HCT116 (cell line): ENCODE results near the gene DCDC2. TPM values are rescaled to one million over a fixed set of nuclear protein-coding genes. Genes with fewer than 3 reads are reported as not detected.

Experiments used
- ATAC-seq: fragments of 200-7000 bp; cut with Tn5 transposase; 2 replicates; pipeline ENCODE4 v1.9.1; 2020; ENCODE audit warnings: mild to moderate bottlenecking, moderate library complexity
- BruUV-seq: library from RNA; stranded (reverse); fragments of 400-500 nt; replicated peaks from 2 replicates; lab custom pipeline; 2021; lab: Mats Ljungman, UMichigan
- CTCF ChIA-PET: fragments of 300-600 bp; sonication (Branson Sonifier 250); formaldehyde crosslinking; loops from one replicate; lab custom pipeline; 2021; ENCODE audit warnings: antibody characterized with exemption; lab: Charles Lee
- POLR2A ChIA-PET: fragments of 300-600, 350-600 bp; sonication (Branson Sonifier 250); formaldehyde crosslinking; loops from one replicate; lab custom pipeline; 2021; ENCODE audit warnings: antibody characterized with exemption; lab: Charles Lee
- RAD21 ChIA-PET, 2 experiments: fragments of 300-600 bp; sonication (Branson Sonifier 250); formaldehyde crosslinking; loops; one replicate each; lab custom pipeline; 2023; ENCODE audit warnings: low total read pairs in 2 of 2; ENCODE audit not compliant: uncharacterized antibody in 2 of 2, unreplicated experiment in 2 of 2, low non-redundant PET in 1 of 2; lab: Charles Lee
- DNase-seq: peaks from one replicate; pipeline ENCODE4 v3.0.0-alpha.2; 2010; ENCODE audit warnings: low read depth, low spot score
- H2AFZ ChIP-seq: fragments of 200-600 bp; shearing (Covaris generic), sonication (generic); 2 replicates; pipeline ENCODE4 v1.6.1; 2017; ENCODE audit warnings: low read depth, mixed run types, mixed read lengths, antibody characterized with exemption, low read length; ENCODE audit not compliant: poor library complexity, severe bottlenecking
- H3K27ac ChIP-seq: 2 replicates; pipeline ENCODE4 v1.5.1; 2012; ENCODE audit warnings: low read depth, low read length
- H3K27me3 ChIP-seq: fragments of 200-600 bp; sonication (generic); 2 replicates; pipeline ENCODE4 v1.6.1; 2016; ENCODE audit warnings: mixed run types, low read length, mixed read lengths; ENCODE audit not compliant: insufficient read depth
- H3K36me3 ChIP-seq, 2 experiments: fragments of 200-500 bp in 1 of 2; fragments of 200-600 bp in 1 of 2; sonication (Bioruptor generic) in 1 of 2; sonication (generic) in 1 of 2; 2 replicates each; pipeline versions ENCODE4 v1.5.1 to v1.6.1; 2014 to 2016; ENCODE audit warnings: low read length in 2 of 2, inconsistent platforms in 1 of 2, mixed read lengths in 1 of 2, mixed run types in 1 of 2; ENCODE audit not compliant: insufficient read depth in 2 of 2, control insufficient read depth in 1 of 2
- H3K4me1 ChIP-seq, 2 experiments: fragments of 200-600 bp in 1 of 2; sonication (generic) in 1 of 2; 2 replicates each; pipeline versions ENCODE4 v1.5.1 to v1.6.1; 2012 to 2017; ENCODE audit warnings: low read length in 2 of 2, inconsistent platforms in 1 of 2, mild to moderate bottlenecking in 1 of 2, mixed read lengths in 1 of 2, mixed run types in 1 of 2, moderate library complexity in 1 of 2; ENCODE audit not compliant: insufficient read depth in 2 of 2, control insufficient read depth in 1 of 2
- H3K4me2 ChIP-seq: fragments of 200-600 bp; sonication (generic); 2 replicates; pipeline ENCODE4 v1.6.1; 2017; ENCODE audit warnings: mixed run types, low read length, mixed read lengths
- H3K4me3 ChIP-seq, 2 experiments: fragments of 200-600 bp in 1 of 2; sonication (generic) in 1 of 2; replicated peaks in 1 of 2; 2 replicates each; pipeline ENCODE4 v1.5.1; 2011 to 2016; ENCODE audit warnings: low read length in 2 of 2, control low read depth in 1 of 2, low read depth in 1 of 2, mild to moderate bottlenecking in 1 of 2, mixed read lengths in 1 of 2, mixed run types in 1 of 2
- H3K79me2 ChIP-seq: fragments of 200-600 bp; sonication (generic); 2 replicates; pipeline ENCODE4 v1.6.1; 2017; ENCODE audit warnings: mild to moderate bottlenecking, mixed run types, low read length, moderate library complexity, mixed read lengths; ENCODE audit not compliant: insufficient read depth
- H3K9ac ChIP-seq: fragments of 200-600 bp; sonication (generic); 2 replicates; pipeline ENCODE4 v1.6.1; 2016; ENCODE audit warnings: low read length, mixed read lengths
- H3K9me2 ChIP-seq: fragments of 200-600 bp; sonication (generic), shearing (Covaris generic); 2 replicates; pipeline ENCODE4 v1.6.1; 2017; ENCODE audit warnings: mixed run types, mild to moderate bottlenecking, moderate library complexity; ENCODE audit not compliant: insufficient read depth
- H3K9me3 ChIP-seq, 2 experiments: fragments of 200-500 bp in 1 of 2; fragments of 200-600 bp in 1 of 2; sonication (Bioruptor generic) in 1 of 2; sonication (generic) in 1 of 2; 2 replicates each; pipeline ENCODE4 v1.6.1; 2014 to 2017; ENCODE audit warnings: low read length in 2 of 2, mixed read lengths in 2 of 2, inconsistent platforms in 1 of 2, low read depth in 1 of 2, mild to moderate bottlenecking in 1 of 2, mixed run types in 1 of 2, moderate library complexity in 1 of 2; ENCODE audit not compliant: control insufficient read depth in 1 of 2, insufficient read depth in 1 of 2
- H4K20me1 ChIP-seq: fragments of 200-600 bp; sonication (generic), shearing (Covaris generic); 2 replicates; pipeline ENCODE4 v1.6.1; 2017; ENCODE audit warnings: mixed run types, mild to moderate bottlenecking, moderate library complexity; ENCODE audit not compliant: insufficient read depth
- ATF3 ChIP-seq: IDR thresholded peaks from 2 replicates; pipeline ENCODE4 v1.6.1; 2012
- FOSL1 ChIP-seq: IDR thresholded peaks from 2 replicates; pipeline ENCODE4 v1.6.1; 2012; ENCODE audit warnings: low read depth
- JUND ChIP-seq: IDR thresholded peaks from 2 replicates; pipeline ENCODE4 v1.6.1; 2012
- MAX ChIP-seq: IDR thresholded peaks from 2 replicates; pipeline ENCODE4 v1.6.1; 2012
- POLR2A ChIP-seq: IDR thresholded peaks from 2 replicates; pipeline ENCODE4 v1.7.0; 2011; ENCODE audit warnings: borderline replicate concordance; ENCODE audit not compliant: insufficient read depth, insufficient read length; ENCODE audit errors: extremely low read depth
- SIN3A ChIP-seq: IDR thresholded peaks from 2 replicates; pipeline ENCODE4 v1.6.1; 2012; ENCODE audit warnings: low read depth
- YY1 ChIP-seq: IDR thresholded peaks from 2 replicates; pipeline ENCODE4 v1.6.1; 2011; ENCODE audit warnings: low read length, low read depth, moderate library complexity, mild to moderate bottlenecking; ENCODE audit not compliant: insufficient replicate concordance; ENCODE audit errors: extremely low read depth
- intact Hi-C: fragments of 100-400 bp; cut with micrococcal nuclease; formaldehyde crosslinking; loops from 2 replicates; pipeline ENCODE4 v1.10.0; 2022
- total RNA-seq: library from RNA; stranded (reverse); gene quantifications from one replicate; pipeline ENCODE4 v1.2.1, GENCODE V29; 2021; ENCODE audit not compliant: unreplicated experiment

DCDC2 gene
- total RNA-seq, 1 experiment from 2014 or later = 0.17 TPM

GRCh38 chr6:24154121-24154520, 203.7 kb downstream of the DCDC2 start:
- H3K4me2 ChIP-seq = no peak overlapping the region
- H2AFZ ChIP-seq = no peak overlapping the region
- H3K27ac ChIP-seq = no peak overlapping the region
- no peaks in the 10 kb centered on the region for H3K36me3 ChIP-seq
- ChIA-PET CTCF (no interaction called here), RAD21 (no interaction called here), POLR2A (no interaction called here)
- intact Hi-C loops = no loop called here
- BruUV-seq = no TSS peak
- H3K9me2 ChIP-seq = no peaks in the 10 kb centered on the region
- H3K4me1 ChIP-seq = no peaks in the 10 kb centered on the region
- no peak for TF ChIP-seq YY1
- TF ChIP-seq POLR2A = no peak
- no peak for TF ChIP-seq FOSL1
- TF ChIP-seq JUND = no peak
- no peak for TF ChIP-seq MAX
- DNase-seq (no peak), ATAC-seq (no peak)
- no peaks in the 10 kb centered on the region for H3K9me3 ChIP-seq
- H4K20me1 ChIP-seq = no peaks in the 10 kb centered on the region
- H3K79me2 ChIP-seq = no peaks in the 10 kb centered on the region
- H3K4me3 ChIP-seq = no peak overlapping the region
- H3K9ac ChIP-seq = no peak overlapping the region
- H3K27me3 ChIP-seq = peaks cover 4% of the 10 kb centered on the region; the same call in 1 of the 2 replicates

- no peak overlapping the region for H3K9ac ChIP-seq
- H3K27ac ChIP-seq = no peak overlapping the region
- ChIA-PET RAD21 (no interaction called here), CTCF (no interaction called here), POLR2A (no interaction called here)
- intact Hi-C loops = no loop called here
- H3K9me3 ChIP-seq = no peaks in the 10 kb centered on the region
- H3K4me1 ChIP-seq = no peaks in the 10 kb centered on the region
- TF ChIP-seq SIN3A (no peak), ATF3 (no peak), MAX (no peak)
- no peaks in the 10 kb centered on the region for H4K20me1 ChIP-seq
- no peak overlapping the region for H3K4me2 ChIP-seq
- H2AFZ ChIP-seq = no peak overlapping the region
- BruUV-seq = no TSS peak
- ATAC-seq (no peak), DNase-seq (no peak)
- no peaks in the 10 kb centered on the region for H3K36me3 ChIP-seq
- no peaks in the 10 kb centered on the region for H3K27me3 ChIP-seq
- H3K4me3 ChIP-seq = no peak overlapping the region
- H3K9me2 ChIP-seq = no peaks in the 10 kb centered on the region
- no peaks in the 10 kb centered on the region for H3K79me2 ChIP-seq
These were observed 205.8 kb downstream of the DCDC2 start for GRCh38 chr6:24152014-24152413.
